ENCODE data around the gene COL4A6. TPM values are rescaled to one million over a fixed set of nuclear protein-coding genes. Genes with fewer than 3 reads are reported as not detected.

The COL4A6 gene
- total RNA-seq, 2 donors from 2014 or later: not detected

- ATAC-seq (no peak), DNase-seq (ENCODE audit: low spot score in 2 of 2) (no peak)
- Mint-ChIP-seq H3K36me3 (no peaks in the 10 kb centered on the region), H3K9me3 (no peaks in the 10 kb centered on the region), H3K27ac (no peak overlapping the region)
Measured at GRCh38 chrX:108267557-108267956, 170.7 kb downstream of the COL4A6 start.

GRCh38 chrX:108264376-108264775, 173.8 kb downstream of the COL4A6 start:
- ATAC-seq (no peak), DNase-seq (ENCODE audit: low spot score in 2 of 2) (no peak)
- no peaks in the 10 kb centered on the region for H3K36me3 Mint-ChIP-seq

GRCh38 chrX:108261549-108262203, 176.5 kb downstream of the COL4A6 start:
- H3K27ac Mint-ChIP-seq: no peak overlapping the region
- no peaks in the 10 kb centered on the region for H3K36me3 Mint-ChIP-seq
- no peaks in the 10 kb centered on the region for H3K9me3 Mint-ChIP-seq
- DNase-seq (ENCODE audit: low spot score in 2 of 2) (no peak), ATAC-seq (no peak)

More at GRCh38 chrX:108264376-108264775, 173.8 kb downstream of the COL4A6 start:
- H3K27ac Mint-ChIP-seq: no peak overlapping the region
- no peaks in the 10 kb centered on the region for H3K9me3 Mint-ChIP-seq

- no peak overlapping the region for H3K27ac Mint-ChIP-seq
- no peak for ATAC-seq
- no peaks in the 10 kb centered on the region for H3K9me3 Mint-ChIP-seq
Measured at GRCh38 chrX:108257556-108257955, 180.7 kb downstream of the COL4A6 start.

GRCh38 chrX:108254636-108255035, 183.6 kb downstream of the COL4A6 start:
- ATAC-seq: no peak
- Mint-ChIP-seq H3K36me3 (no peaks in the 10 kb centered on the region), H3K27ac (no peak overlapping the region), H3K9me3 (no peaks in the 10 kb centered on the region)
- DNase-seq (ENCODE audit: low spot score in 2 of 2): no peak

More at GRCh38 chrX:108257556-108257955, 180.7 kb downstream of the COL4A6 start:
- DNase-seq (ENCODE audit: low spot score in 2 of 2): no peak
- no peaks in the 10 kb centered on the region for H3K36me3 Mint-ChIP-seq

GRCh38 chrX:108250654-108251579, 187.3 kb downstream of the COL4A6 start:
- Mint-ChIP-seq H3K9me3 (no peaks in the 10 kb centered on the region), H3K36me3 (no peaks in the 10 kb centered on the region), H3K27ac (no peak overlapping the region)
- no peak for DNase-seq (ENCODE audit: low spot score in 2 of 2)
- ATAC-seq: no peak

- no peak for ATAC-seq
- Mint-ChIP-seq H3K36me3 (no peaks in the 10 kb centered on the region), H3K27ac (no peak overlapping the region), H3K9me3 (no peaks in the 10 kb centered on the region)
- DNase-seq (ENCODE audit: low spot score in 2 of 2): no peak
Measured at GRCh38 chrX:108246304-108246954, 191.8 kb downstream of the COL4A6 start.

- ATAC-seq (no peak), DNase-seq (ENCODE audit: low spot score in 2 of 2) (no peak)
- H3K36me3 Mint-ChIP-seq: no peaks in the 10 kb centered on the region
- no peak overlapping the region for H3K27ac Mint-ChIP-seq
- H3K9me3 Mint-ChIP-seq: no peaks in the 10 kb centered on the region
Measured at GRCh38 chrX:108245462-108245861, 192.8 kb downstream of the COL4A6 start.

- Mint-ChIP-seq H3K36me3 (no peaks in the 10 kb centered on the region), H3K9me3 (no peaks in the 10 kb centered on the region), H3K27ac (no peak overlapping the region)
- DNase-seq (ENCODE audit: low spot score in 2 of 2): no peak
- ATAC-seq: no peak
Measured at GRCh38 chrX:108235986-108236385, 202.2 kb downstream of the COL4A6 start.

- no peak for DNase-seq (ENCODE audit: low spot score in 2 of 2)
- Mint-ChIP-seq H3K9me3 (no peaks in the 10 kb centered on the region), H3K36me3 (no peaks in the 10 kb centered on the region), H3K27ac (no peak overlapping the region)
- no peak for ATAC-seq
Measured at GRCh38 chrX:108230574-108230973, 207.6 kb downstream of the COL4A6 start.

- no peak for ATAC-seq
- H3K36me3 Mint-ChIP-seq: no peaks in the 10 kb centered on the region
- H3K9me3 Mint-ChIP-seq: no peaks in the 10 kb centered on the region
- no peak overlapping the region for H3K27ac Mint-ChIP-seq
- no peak for DNase-seq (ENCODE audit: low spot score in 2 of 2)
Measured at GRCh38 chrX:108224727-108225621, 213.2 kb downstream of the COL4A6 start.

- Mint-ChIP-seq H3K36me3 (no peaks in the 10 kb centered on the region), H3K27ac (no peak overlapping the region), H3K9me3 (no peaks in the 10 kb centered on the region)
- no peak for ATAC-seq
- no peak for DNase-seq (ENCODE audit: low spot score in 2 of 2)
Measured at GRCh38 chrX:108224218-108224617, 214.0 kb downstream of the COL4A6 start.

GRCh38 chrX:108223585-108223984, 214.6 kb downstream of the COL4A6 start:
- Mint-ChIP-seq H3K9me3 (no peaks in the 10 kb centered on the region), H3K36me3 (no peaks in the 10 kb centered on the region), H3K27ac (no peak overlapping the region)
- ATAC-seq: no peak
- no peak for DNase-seq (ENCODE audit: low spot score in 2 of 2)

GRCh38 chrX:108221301-108221864, 216.8 kb downstream of the COL4A6 start:
- ATAC-seq (no peak), DNase-seq (ENCODE audit: low spot score in 2 of 2) (no peak)
- Mint-ChIP-seq H3K36me3 (no peaks in the 10 kb centered on the region), H3K27ac (no peak overlapping the region), H3K9me3 (no peaks in the 10 kb centered on the region)

GRCh38 chrX:108219949-108220601, 218.1 kb downstream of the COL4A6 start:
- no peak for DNase-seq (ENCODE audit: low spot score in 2 of 2)

GRCh38 chrX:108217876-108218275, 220.3 kb downstream of the COL4A6 start:
- DNase-seq (ENCODE audit: low spot score in 2 of 2) (no peak), ATAC-seq (no peak)
- Mint-ChIP-seq H3K36me3 (no peaks in the 10 kb centered on the region), H3K9me3 (no peaks in the 10 kb centered on the region), H3K27ac (no peak overlapping the region)

More at GRCh38 chrX:108219949-108220601, 218.1 kb downstream of the COL4A6 start:
- no peak for ATAC-seq
- Mint-ChIP-seq H3K36me3 (no peaks in the 10 kb centered on the region), H3K27ac (no peak overlapping the region), H3K9me3 (no peaks in the 10 kb centered on the region)
